Measurements from ENCODE around the gene SLC2A11. TPM values are rescaled to one million over a fixed set of nuclear protein-coding genes. Genes with fewer than 3 reads are reported as not detected.
"Not testable (repeated sequence)": the region's sequence is repeated elsewhere in the genome, so short reads cannot be mapped to it uniquely, and the experiment has no call there.

The SLC2A11 gene
- total and polyA plus RNA-seq, 2 experiments from 2014 or later: 6.1 to 16.6 TPM

- H3F3A ChIP-seq (ENCODE audit: insufficient read depth): peaks cover 22% of the 10 kb centered on the region; the same call in 1 of the 2 replicates
- H3K79me2 ChIP-seq (ENCODE audit: insufficient read depth): peaks cover 24% of the 10 kb centered on the region
- DNase-seq: no peak
- WGBS, 2 experiments (ENCODE audit: low coverage in 1 of 2, low lambda C conversion rate in 2 of 2, missing lambda C conversion rate in 2 of 2): 89 to 90% methylated on average over 3 of the region's 3 CpGs
- in situ Hi-C loops (cut with MboI): no loop called here
- H4K20me1 ChIP-seq (ENCODE audit: insufficient read depth): no peaks in the 10 kb centered on the region
- H3K27me3 ChIP-seq (replicated peaks; ENCODE audit: insufficient read depth): no peaks in the 10 kb centered on the region
- no peak overlapping the region for H3K4me3 ChIP-seq
- no peaks in the 10 kb centered on the region for H3K9me3 ChIP-seq (ENCODE audit: low read depth)
- no peak overlapping the region for H2AFZ ChIP-seq
- no peak overlapping the region for H3K27ac ChIP-seq
- H3K9ac ChIP-seq: no peak overlapping the region
- no peak for TF ChIP-seq EZH2phosphoT487 (IDR thresholded peaks at IDR 0.05; ENCODE audit: insufficient read depth, low read depth)
- H3K4me1 ChIP-seq (ENCODE audit: insufficient read depth): peaks cover 9% of the 10 kb centered on the region; the same call in 1 of the 2 replicates
- H3K36me3 ChIP-seq (ENCODE audit: low read depth): peaks cover 12% of the 10 kb centered on the region; the same call in 1 of the 2 replicates
- H3K4me2 ChIP-seq (ENCODE audit: unreplicated experiment): no peak overlapping the region
- no peaks in the 10 kb centered on the region for H3K9me2 ChIP-seq (ENCODE audit: insufficient read depth)
Measured at GRCh38 chr22:23897320-23897719, 39.6 kb downstream of the SLC2A11 start.

GRCh38 chr22:23898006-23898974 is 40.6 kb downstream of the SLC2A11 start:
- DNase-seq: no peak

GRCh38 chr22:23899042-23899745 is 41.5 kb downstream of the SLC2A11 start:
- H3F3A ChIP-seq (ENCODE audit: insufficient read depth): peaks cover 22% of the 10 kb centered on the region; the same call in 1 of the 2 replicates
- H3K79me2 ChIP-seq (ENCODE audit: insufficient read depth): peaks cover 24% of the 10 kb centered on the region
- no peaks in the 10 kb centered on the region for H3K9me2 ChIP-seq (ENCODE audit: insufficient read depth)
- no peaks in the 10 kb centered on the region for H3K9me3 ChIP-seq (ENCODE audit: low read depth)
- TF ChIP-seq EZH2phosphoT487 (IDR thresholded peaks at IDR 0.05; ENCODE audit: insufficient read depth, low read depth): no peak
- TF ChIP-seq EZH2 (IDR thresholded peaks at IDR 0.05; ENCODE audit: insufficient read depth, poor library complexity, severe bottlenecking): no peak
- no peaks in the 10 kb centered on the region for H4K20me1 ChIP-seq (ENCODE audit: insufficient read depth)
- in situ Hi-C loops (cut with MboI): no loop called here
- no peak overlapping the region for H3K4me3 ChIP-seq
- H3K27ac ChIP-seq: no peak overlapping the region
- no peaks in the 10 kb centered on the region for H3K27me3 ChIP-seq (replicated peaks; ENCODE audit: insufficient read depth)
- DNase-seq: no peak
- 0 out of 2 replicates have a peak, but pooled peaks cover 5% of the 10 kb centered on the region for H3K4me1 ChIP-seq (ENCODE audit: insufficient read depth)
- no peak overlapping the region for H3K4me2 ChIP-seq (ENCODE audit: unreplicated experiment)
- H3K36me3 ChIP-seq (ENCODE audit: low read depth): peaks cover 12% of the 10 kb centered on the region; the same call in 1 of the 2 replicates
- WGBS, 2 experiments (ENCODE audit: low coverage in 1 of 2, low lambda C conversion rate in 2 of 2, missing lambda C conversion rate in 2 of 2): 66 to 70% methylated on average over 6 of the region's 6 CpGs
- H3K9ac ChIP-seq: no peak overlapping the region
- H2AFZ ChIP-seq: no peak overlapping the region

More at GRCh38 chr22:23898006-23898974, 40.6 kb downstream of the SLC2A11 start:
- H3K4me3 ChIP-seq: no peak overlapping the region
- peaks cover 22% of the 10 kb centered on the region; the same call in 1 of the 2 replicates for H3F3A ChIP-seq (ENCODE audit: insufficient read depth)
- no peak overlapping the region for H3K9ac ChIP-seq
- peaks cover 24% of the 10 kb centered on the region for H3K79me2 ChIP-seq (ENCODE audit: insufficient read depth)
- H3K4me2 ChIP-seq (ENCODE audit: unreplicated experiment): no peak overlapping the region
- H3K9me2 ChIP-seq (ENCODE audit: insufficient read depth): no peaks in the 10 kb centered on the region
- no peak overlapping the region for H3K27ac ChIP-seq
- H3K4me1 ChIP-seq (ENCODE audit: insufficient read depth): peaks cover 9% of the 10 kb centered on the region; the same call in 1 of the 2 replicates
- no peaks in the 10 kb centered on the region for H3K9me3 ChIP-seq (ENCODE audit: low read depth)
- TF ChIP-seq EZH2phosphoT487 (IDR thresholded peaks at IDR 0.05; ENCODE audit: insufficient read depth, low read depth) (no peak), EZH2 (IDR thresholded peaks at IDR 0.05; ENCODE audit: insufficient read depth, poor library complexity, severe bottlenecking) (no peak)
- H3K36me3 ChIP-seq (ENCODE audit: low read depth): peaks cover 12% of the 10 kb centered on the region; the same call in 1 of the 2 replicates
- no peaks in the 10 kb centered on the region for H4K20me1 ChIP-seq (ENCODE audit: insufficient read depth)
- no peaks in the 10 kb centered on the region for H3K27me3 ChIP-seq (replicated peaks; ENCODE audit: insufficient read depth)
- no peak overlapping the region for H2AFZ ChIP-seq
- in situ Hi-C loops (cut with MboI): no loop called here
- WGBS, 2 experiments (ENCODE audit: low coverage in 1 of 2, low lambda C conversion rate in 2 of 2, missing lambda C conversion rate in 2 of 2): 66 to 72% methylated on average over 8 of the region's 8 CpGs

GRCh38 chr22:23900227-23900626 is 42.6 kb downstream of the SLC2A11 start:
- H3K27me3 ChIP-seq (replicated peaks; ENCODE audit: insufficient read depth); H3K9me3 ChIP-seq (ENCODE audit: low read depth); H3K4me1 ChIP-seq (ENCODE audit: insufficient read depth); H3K27ac ChIP-seq; H3K9me2 ChIP-seq (ENCODE audit: insufficient read depth); DNase-seq; H3K4me2 ChIP-seq (ENCODE audit: unreplicated experiment); H3K9ac ChIP-seq; H3K4me3 ChIP-seq; in situ Hi-C loops (cut with MboI); H4K20me1 ChIP-seq (ENCODE audit: insufficient read depth); H2AFZ ChIP-seq: not testable (repeated sequence)
- peaks cover 12% of the 10 kb centered on the region; the same call in 1 of the 2 replicates for H3K36me3 ChIP-seq (ENCODE audit: low read depth)
- H3K79me2 ChIP-seq (ENCODE audit: insufficient read depth): peaks cover 15% of the 10 kb centered on the region
- peaks cover 22% of the 10 kb centered on the region; the same call in 1 of the 2 replicates for H3F3A ChIP-seq (ENCODE audit: insufficient read depth)
- WGBS, 2 experiments (ENCODE audit: low coverage in 1 of 2, low lambda C conversion rate in 2 of 2, missing lambda C conversion rate in 2 of 2): 86 to 88% methylated on average over 4 of the region's 4 CpGs

All from GM23248 (cell line).